Daoy (cell line): ENCODE results near the gene SRP54. TPM values are rescaled to one million over a fixed set of nuclear protein-coding genes. Genes with fewer than 3 reads are reported as not detected.
"Not testable (repeated sequence)": the region's sequence is repeated elsewhere in the genome, so short reads cannot be mapped to it uniquely, and the experiment has no call there.

Experiments used
- DNase-seq: peaks from one replicate; pipeline ENCODE4 v3.0.0-alpha.2; 2015; ENCODE audit warnings: low read depth
- total RNA-seq: library from RNA; depleted of rRNA; stranded (reverse); fragments of >200 nt; shearing (Covaris generic); gene quantifications from 2 replicates; pipeline ENCODE4 v1.2.3, GENCODE V29; 2014

SRP54 gene
- total RNA-seq, 1 experiment from 2014 or later: 147 TPM

DNA sequence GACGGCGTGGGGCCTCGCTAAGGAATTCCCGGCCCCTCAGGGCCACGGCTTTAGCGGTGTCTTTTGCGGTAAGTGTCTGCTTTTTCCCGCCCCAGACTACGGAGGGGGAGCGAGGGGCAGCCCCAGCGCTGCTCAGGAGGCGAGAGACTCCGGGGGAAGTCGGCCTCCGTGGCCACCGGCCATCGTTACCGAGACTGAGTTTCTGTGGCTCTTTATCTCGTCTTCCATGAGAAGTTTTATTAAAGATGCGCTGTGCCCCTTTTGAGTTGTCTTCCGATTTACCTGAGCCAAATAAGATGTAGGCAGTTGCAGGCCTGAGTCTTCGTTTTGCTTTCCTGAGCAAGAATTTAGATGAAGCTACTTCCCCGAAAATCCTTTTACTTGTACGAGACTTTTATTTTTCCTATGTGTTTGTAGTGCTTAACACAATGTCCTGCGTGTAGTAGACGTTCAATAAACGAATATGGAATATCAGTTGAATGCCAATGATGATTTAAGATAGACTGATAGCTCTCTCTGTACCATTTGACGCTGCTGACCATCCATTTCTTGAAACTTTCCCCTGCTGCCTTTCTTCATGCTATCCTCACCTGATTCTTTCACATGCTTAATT, 462 bp downstream of the SRP54 start:
- no peak for DNase-seq

DNA sequence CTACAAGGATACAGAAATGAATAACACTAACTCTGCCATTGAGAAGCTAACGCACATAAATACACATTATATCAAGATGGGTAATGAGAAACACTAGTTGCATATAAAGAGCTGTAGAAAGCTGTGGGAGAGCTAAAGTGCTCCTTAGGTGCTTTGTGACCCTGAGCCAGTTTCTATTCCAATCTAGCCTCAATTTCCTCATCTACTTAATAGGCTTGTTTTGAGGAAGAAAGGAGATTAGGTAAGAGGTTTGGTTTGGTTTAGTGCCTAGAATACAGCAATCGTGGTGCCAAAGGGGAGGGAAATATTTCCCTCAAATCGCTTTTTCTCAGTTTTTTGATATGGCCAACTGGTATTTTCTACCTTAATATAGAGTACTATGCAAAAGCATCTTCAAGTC, 994 bp downstream of the SRP54 start:
- no peak for DNase-seq

DNA sequence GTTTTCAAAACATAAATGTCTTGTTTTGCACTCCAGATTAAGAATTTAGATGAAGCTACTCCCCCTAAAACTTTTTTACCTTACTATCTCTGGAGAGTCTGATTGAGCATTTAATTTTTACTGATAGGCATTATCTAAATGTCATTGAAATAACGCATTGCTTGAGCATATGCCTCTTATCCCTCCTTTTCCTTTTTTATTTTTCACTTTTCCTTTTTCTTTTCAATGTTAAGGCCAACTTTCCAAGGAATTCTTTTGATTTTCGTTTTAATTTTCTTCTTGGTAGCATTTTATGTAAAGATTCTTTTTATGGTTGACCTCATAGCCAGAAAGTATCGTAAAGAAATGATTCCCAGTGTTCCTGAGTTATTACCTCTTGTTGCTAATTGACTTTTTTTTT, 2.9 kb downstream of the SRP54 start:
- DNase-seq: no peak

DNA sequence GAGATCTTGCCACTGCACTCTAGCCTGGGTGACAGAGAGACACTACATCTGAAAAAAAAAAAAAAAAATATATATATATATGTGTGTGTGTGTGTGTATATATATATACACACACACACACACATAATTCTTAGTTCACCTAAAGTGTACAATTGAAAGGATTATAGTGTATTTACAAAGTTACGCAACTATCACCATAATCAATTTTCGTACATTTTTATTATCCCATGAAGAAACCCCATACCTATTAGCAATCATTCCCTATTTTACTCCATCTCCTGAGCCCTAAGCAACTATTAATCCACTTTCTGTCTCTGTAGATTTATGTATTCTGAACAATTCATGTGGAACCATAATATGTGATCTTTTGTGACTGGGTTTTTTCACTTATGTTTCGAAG, 4.4 kb downstream of the SRP54 start:
- no peak for DNase-seq

DNA sequence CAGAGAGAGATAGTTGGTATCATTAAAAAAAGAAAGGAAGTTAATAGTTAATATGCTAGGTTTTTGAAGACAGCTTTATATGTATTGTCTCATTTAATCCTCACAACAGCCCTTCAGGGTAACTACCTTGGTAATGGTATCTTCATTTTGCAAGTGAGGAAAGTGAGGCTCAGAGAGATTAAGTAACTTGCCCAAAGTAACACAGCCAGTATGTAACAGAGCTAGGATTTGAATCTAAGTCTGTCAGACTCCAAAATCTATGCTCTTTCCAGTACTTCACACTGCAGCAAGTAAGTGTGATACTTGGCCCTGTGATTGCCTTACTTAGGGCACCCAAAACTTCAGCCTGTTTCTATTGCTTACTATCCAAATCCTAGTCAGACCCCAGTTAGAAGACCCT, 7.0 kb downstream of the SRP54 start:
- DNase-seq: no peak

DNA sequence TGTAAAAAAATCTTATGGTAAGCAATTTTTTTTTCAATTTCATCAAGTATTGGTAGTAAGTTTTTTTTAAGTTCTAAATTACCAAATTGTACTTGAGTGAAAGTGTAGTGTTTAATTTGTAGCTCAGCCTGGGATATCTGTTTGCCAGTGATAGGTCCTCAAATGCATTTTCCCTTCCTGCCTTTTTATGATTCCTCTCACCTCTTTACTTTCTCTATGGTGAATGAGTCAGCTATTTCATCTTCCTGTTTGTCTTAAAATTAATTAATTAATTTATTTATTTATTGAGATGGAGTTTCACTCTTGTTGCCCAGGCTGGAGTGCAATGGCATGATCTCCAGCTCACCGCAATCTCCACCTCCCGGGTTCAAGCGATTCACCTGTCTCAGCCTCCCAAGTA, 10.6 kb downstream of the SRP54 start:
- no peak for DNase-seq

DNA sequence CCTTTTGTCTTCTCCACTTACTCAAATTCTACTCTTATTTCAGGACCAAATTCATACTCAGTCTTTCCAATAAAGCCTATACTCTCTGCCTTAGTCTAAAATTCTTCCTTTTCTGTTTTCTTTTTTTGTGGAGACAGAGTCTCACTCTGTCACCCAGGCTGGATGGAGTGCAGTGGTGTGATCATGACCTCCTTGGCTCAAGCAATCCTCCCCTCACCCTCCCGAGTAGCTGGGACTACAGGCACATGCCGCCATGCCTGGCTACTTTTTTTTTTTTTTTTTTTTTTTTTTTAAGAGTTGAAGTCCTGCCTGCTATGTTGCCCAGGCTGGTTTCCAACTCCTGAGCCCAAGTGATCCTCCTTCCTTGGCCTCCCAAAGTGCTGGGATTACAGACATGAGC, 11.9 kb downstream of the SRP54 start:
- DNase-seq: no peak

DNA sequence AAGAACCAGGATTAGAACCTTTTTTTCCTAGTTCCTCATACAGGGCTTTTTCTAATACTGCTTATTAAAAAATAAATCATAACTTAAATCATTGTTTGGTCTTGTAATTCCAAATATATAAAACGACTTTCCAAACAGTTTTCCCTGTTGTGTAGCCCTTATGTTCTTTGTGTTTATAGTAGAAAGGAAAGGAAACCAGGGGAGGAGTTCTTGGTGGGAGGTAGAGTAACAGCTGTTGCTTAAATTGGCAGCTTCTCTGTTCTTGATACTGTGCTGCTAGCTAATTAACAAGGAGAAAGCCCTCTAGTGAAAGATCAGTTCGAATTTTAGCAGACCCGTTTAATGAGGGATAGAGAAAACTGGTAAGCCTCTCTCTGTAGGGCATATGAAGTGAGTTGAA, 15.0 kb downstream of the SRP54 start:
- DNase-seq: no peak

DNA sequence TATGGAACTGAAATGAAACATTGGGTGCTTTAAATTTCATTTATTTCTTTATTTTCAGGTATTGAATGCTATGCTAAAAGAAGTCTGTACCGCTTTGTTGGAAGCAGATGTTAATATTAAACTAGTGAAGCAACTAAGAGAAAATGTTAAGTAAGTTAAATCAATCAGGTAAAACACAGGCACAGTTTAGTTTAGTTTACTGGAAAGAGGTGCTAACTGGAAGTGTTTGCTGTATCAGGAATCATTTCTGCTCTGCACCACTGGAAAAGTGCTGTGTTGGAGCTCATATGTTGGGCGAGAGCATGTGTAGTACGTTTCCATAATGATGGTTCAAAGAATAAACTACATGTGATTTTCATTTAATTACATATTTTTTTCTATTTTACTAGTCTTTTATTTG, 16.7 kb downstream of the SRP54 start:
- no peak for DNase-seq

DNA sequence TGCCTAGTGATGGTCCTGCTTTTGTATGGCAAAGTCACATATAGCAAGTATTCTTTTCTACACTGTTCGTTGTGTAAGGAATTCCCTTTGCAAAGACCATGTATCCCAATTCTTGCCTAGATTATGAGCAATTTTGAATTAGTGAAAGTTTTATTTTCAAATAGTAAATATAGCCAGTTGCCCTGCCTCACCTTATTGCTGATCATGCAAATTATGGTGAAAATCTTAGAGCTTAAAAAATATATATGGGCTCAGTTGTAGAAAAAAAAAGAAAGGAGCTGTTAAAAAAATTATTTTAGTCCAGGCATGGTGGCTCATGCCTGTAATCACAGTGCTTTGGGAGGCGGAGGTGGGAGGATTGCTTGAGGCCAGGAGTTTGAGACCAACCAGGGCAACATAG, 18.8 kb downstream of the SRP54 start:
- DNase-seq: no peak

DNA sequence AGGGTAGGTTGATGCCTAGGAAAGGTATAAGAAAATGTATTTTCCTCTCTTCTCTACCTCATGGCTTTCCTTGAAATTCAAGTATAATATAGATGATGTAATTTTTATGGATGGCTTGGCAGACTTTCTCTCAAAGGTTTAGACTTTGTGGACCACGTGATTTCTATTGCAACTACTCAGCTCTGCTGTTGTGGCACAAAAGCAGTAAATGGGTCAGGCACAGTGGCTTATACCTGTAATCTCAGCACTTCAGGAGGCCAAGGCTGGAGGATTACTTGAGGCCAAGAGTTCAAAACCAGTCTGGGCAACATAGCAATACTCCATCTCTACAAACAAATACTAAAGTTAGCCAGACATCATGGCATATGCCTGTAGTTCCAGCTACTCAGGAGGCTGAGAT, 22.0 kb downstream of the SRP54 start:
- no peak for DNase-seq

DNA sequence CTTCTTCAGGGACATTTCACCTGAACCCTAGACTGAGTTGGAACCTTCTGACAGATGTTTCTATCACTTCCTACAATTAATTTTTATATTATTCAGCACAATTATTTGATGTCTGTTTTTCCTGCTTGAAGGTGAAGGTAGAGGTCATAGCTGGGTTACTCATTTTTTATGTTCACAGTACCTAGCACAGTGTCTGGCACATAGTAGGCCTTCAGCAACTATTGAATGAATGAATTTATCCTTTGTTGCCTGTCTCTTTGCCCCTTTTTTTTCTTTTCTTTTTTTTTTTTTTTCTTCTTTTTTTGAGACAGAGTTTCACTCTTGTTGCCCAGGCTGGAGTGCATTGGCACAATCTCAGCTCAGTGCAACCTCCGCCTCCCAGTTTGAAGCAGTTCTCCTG, 33.8 kb downstream of the SRP54 start:
- no peak for DNase-seq

DNA sequence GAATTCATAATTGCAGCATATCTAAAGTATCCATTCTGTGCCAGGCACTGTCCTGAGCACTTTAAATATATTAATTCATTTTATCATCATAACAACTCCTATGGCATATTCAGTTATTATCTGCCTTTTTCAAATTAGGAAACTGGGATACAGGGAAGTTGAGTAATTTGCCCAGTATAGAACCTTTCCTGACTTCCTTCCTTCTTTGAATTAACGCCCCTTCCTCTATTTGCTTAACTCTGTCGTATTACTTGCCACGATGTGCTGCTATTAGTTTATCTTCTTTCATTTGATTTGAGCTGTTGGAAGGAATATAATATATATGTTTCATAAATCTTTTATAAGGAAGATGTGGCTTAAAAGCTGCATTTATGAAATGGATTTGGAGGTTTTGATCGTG, 37.9 kb downstream of the SRP54 start:
- no peak for DNase-seq

DNA sequence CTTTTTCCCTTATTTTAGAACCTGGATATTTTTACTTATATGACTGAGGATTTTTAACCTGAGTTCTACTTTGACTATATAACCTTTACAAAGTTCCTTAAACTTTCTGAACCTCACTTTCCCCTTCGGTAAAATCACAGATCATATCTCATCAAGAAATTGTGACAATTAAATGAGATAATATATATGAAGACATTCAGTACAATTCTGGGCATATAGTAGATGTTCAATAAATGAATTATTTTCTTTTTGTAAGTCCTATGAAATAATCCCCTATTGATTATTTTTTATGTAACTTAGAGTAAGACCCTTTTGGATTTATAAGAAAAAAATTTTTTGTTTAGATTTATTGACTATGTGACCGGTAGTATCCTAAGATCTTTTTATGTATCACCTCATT, 45.6 kb downstream of the SRP54 start:
- DNase-seq: no peak

DNA sequence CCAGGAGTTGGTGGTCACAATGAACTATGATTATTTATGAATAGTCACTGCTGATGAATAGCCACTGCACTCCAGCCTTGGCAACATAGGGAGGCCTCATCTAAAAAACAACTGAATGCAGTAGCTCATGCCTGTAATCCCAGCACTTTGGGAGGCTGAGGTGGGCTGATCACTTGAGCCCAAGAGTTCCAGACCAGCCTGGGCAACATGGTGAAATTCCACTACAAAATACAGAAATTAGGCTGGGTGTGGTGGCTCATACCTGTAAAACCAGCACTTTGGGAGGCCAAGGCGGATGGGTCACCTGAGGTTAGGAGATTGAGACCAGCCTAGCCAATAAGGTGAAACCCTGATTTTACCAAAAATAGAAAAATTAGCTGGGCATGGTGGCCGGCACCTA, 49.8 kb downstream of the SRP54 start:
- DNase-seq: no peak

DNA sequence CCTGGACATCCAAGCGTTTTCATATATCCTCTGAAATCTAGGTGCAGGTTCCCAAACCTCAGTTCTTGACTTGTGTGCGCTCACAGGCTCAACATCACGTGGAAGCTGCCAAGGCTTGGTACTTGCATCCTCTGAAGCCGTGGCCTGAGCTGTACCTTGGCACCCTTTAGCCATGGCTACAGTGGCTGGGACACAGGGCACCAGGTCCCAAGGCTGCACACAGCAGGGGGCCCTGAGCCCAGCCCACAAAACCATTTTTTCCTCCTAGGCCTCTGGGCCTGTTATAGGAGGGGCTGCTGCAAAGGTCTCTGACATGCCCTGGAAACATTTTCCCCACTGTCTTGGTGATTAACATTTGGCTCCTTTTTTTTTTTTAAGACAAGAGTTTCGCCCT, 51.6 kb downstream of the SRP54 start:
- DNase-seq: no peak

DNA sequence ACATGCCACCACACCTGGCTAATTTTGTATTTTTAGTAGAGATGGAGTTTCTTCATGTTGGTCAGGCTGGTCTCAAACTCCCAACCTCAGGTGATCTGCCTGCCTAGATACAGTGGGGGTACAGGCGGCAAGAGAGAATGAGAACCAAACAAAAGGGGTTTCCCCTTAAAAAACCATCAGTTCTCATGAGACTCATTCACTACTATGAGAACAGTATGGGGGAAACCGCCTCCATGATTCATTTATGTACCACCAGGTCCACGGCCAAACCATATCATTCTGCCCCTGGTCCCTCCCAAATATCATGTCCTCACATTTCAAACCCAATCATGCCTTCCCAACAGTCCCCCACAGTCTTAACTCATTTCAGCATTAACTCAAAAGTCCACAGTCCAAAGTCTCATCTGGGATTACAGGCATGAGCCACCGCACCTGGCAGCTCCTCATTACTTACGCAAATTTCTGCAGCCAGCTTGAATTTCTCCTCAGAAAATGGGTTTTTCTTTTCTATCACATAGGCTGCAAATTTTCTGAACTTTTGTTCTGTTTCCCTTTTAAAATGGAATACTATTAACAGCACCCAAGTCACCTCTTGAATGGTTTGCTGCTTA, 52.3 kb downstream of the SRP54 start:
- not testable (repeated sequence) for DNase-seq

DNA sequence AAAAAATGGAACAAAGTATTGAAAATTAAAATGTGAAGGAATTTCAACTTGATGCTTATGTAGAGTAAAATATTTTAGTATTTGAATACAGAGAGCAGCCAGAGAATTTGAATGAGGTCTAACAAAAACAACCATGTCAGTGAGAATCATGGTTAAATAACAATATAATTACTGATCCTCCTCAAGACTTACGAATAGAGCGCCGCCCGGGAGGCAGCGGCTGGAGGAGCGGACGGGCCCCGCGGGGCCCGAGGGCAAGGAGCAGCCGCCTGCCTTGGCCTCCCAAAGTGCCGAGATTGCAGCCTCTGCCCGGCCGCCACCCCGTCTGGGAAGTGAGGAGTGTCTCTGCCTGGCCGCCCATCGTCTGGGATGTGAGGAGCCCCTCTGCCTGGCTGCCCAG, 55.5 kb downstream of the SRP54 start:
- not testable (repeated sequence) for DNase-seq

DNA sequence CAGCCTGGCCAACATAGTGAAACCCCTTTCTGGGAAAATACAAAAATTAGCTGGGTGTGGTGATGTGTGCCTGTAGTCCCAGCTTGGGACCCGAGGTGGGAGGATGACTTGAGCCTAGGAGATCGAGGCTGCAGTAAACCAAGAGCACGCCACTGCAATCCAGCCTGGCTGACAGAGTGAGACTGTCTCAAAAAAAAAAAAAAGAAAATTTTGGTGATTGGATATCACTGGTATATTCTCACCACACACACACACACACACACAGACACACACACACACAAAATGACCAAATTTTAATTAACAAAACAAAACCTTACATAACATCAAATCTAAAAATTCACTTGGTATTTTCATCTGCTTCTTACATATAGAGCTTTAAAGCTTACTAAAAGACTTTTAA, 59.8 kb downstream of the SRP54 start:
- no peak for DNase-seq

DNA sequence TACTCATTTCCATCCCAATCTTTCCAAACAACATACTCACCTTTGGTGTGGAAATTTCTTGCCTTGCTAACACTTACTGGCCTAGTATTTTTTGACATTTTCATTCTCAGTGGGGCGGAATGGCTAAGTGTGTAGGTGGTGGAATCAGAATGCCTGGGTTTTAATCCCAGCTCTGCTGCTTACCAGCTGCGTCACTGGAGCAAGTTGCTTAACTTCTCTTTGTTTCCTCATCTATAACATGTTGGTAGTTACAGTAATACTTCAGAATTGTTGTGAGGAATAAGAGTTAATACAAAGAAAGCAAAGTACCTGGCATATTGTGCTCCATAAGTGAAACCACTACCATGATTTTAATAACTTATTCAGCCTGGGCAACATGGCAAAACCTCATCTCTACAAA, 60.3 kb downstream of the SRP54 start:
- no peak for DNase-seq

DNA sequence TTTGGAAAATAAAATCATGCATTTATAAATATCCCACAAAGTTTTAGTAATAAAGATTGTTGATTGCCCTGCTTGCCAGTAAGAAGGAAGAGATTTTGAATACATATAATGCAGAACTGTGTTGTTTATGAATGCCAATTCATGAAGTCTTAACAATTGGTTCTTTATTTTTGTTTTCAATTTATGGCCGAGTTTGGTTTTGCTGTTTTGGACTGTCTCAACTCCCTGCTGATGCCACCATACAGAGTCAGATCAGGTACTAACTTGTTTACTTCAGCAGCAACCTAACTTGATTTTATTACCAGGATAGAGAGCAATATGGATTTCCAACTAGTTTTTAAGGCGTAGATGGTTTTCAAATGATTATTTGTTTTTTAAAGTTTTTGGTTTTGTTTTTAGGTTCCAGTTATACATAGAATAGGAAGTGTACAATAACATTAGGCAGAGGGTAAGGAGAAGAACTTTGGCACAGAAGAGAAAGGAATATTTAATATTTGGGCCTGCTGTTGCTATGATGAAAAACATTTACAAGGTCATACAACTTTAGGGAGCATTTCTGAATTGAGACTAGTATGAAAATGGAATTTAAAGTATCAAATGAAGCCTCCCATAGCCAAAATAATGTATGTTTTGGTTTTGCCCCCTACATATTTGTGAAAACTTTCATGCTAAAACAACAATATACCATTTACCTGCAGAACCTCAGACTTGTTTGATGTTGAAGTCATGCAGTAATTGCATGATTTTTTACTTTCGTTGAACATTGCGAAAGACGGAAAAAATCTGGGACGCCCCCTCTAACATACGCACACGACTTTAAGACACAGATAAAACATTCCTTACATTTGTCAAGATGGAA, 62.4 kb downstream of the SRP54 start:
- no peak for DNase-seq

DNA sequence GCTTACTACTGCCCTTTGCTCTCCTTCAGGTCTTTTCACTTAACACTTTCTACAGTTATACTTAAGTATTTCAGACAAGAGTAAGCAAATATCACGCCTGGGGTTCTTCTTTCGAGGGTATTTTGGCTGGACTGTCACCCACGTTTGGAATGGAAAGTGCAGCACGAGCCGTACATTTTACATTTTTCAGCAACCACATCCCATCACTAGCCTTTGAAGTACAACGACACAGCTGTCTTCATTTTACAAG, 62.9 kb downstream of the SRP54 start:
- no peak for DNase-seq

DNA sequence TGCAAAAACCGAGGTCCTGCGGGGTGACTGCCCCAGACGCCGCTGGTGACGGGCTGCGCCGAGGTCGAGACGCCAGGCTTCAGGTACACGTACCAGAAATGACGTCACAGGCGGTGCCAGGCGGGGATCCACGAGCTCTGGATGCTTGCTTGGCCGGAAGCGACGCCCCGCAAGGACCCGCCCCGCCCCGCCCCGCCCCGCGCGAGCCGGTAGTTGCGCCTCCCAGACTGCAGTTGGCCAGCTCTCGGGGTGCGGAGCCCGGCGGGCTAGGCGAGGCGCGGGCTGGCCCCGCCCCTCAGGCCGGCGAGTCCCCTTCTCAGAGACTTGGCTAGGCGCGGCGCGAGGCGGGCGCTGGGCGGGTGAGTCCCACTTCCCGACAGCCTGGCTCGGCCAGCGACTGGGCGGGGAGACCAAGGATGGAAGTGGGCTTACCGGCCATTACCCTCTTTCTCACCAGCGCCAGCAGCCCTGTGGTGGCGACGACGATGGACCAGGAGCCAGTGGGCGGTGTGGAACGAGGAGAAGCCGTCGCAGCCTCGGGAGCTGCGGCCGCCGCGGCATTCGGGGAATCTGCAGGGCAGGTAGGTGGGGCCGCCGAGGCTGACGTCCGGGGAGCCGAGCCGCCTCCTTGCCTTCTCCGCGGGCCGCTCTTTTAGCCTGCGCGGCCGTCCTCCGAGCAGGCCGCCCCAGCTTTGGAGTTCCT, 63.4 kb downstream of the SRP54 start, which contains the start of gene FAM177A1:
FAM177A1 (plus strand) TSS at position 225 of the 703 bp plus-strand sequence; CDS start at position 417, 192 bp downstream.
- DNase-seq: peak; percentile 99
